ENCODE measurements around the gene MRM2.

The MRM2 gene

GRCh38 chr7:2201686-2202360, 40.2 kb downstream of the MRM2 start:
- no peak for DNase-seq

GRCh38 chr7:2201128-2201527, 40.9 kb downstream of the MRM2 start:
- no peak for DNase-seq

- DNase-seq = no peak
Observed at GRCh38 chr7:2200584-2200980, 41.4 kb downstream of the MRM2 start.

- no peak for DNase-seq
Observed at GRCh38 chr7:2199956-2200583, 41.9 kb downstream of the MRM2 start.

GRCh38 chr7:2199528-2199927, 42.5 kb downstream of the MRM2 start:
- no peak for DNase-seq

GRCh38 chr7:2198760-2199159, 43.2 kb downstream of the MRM2 start:
- DNase-seq = no peak

GRCh38 chr7:2198206-2198605, 43.8 kb downstream of the MRM2 start:
- DNase-seq = no peak

- no peak for DNase-seq
Observed at GRCh38 chr7:2197436-2198155, 44.4 kb downstream of the MRM2 start.

GRCh38 chr7:2196381-2197378, 45.3 kb downstream of the MRM2 start:
- DNase-seq = no peak

- DNase-seq = no peak
Observed at GRCh38 chr7:2195400-2196246, 46.4 kb downstream of the MRM2 start.

GRCh38 chr7:2193575-2194305, 48.3 kb downstream of the MRM2 start:
- DNase-seq = no peak

- no peak for DNase-seq
Observed at GRCh38 chr7:2192831-2193534, 49.0 kb downstream of the MRM2 start.

GRCh38 chr7:2191016-2191415, 51.0 kb downstream of the MRM2 start:
- DNase-seq = no peak

- DNase-seq = no peak
Observed at GRCh38 chr7:2190531-2190930, 51.5 kb downstream of the MRM2 start.

- DNase-seq = no peak
Observed at GRCh38 chr7:2186166-2186565, 55.8 kb downstream of the MRM2 start.

- no peak for DNase-seq
Observed at GRCh38 chr7:2185715-2186114, 56.3 kb downstream of the MRM2 start.

Measured in bone marrow (tissue), 2 donors.